BLaER1 treated with 17β-estradiol and CSF1 and Interleukin-3, amounts not matched to agents 10 nM and 100 nM (cell line): ENCODE measurements around the gene ANGPTL8.

ENCODE experiments used
- H3K27ac ChIP-seq, 11 experiments: shearing (Covaris generic); formaldehyde crosslinking; 2 replicates each; pipeline ENCODE4 v1.8.1; 2022
- H3K27me3 ChIP-seq, 11 experiments: shearing (Covaris generic); formaldehyde crosslinking; 2 replicates each; pipeline ENCODE4 v1.8.1; 2022
- H3K36me3 ChIP-seq, 11 experiments: shearing (Covaris generic); formaldehyde crosslinking; 2 replicates each; pipeline ENCODE4 v1.8.1; 2022
- H3K4me1 ChIP-seq, 10 experiments: shearing (Covaris generic); formaldehyde crosslinking; 2 replicates each; pipeline ENCODE4 v1.8.1; 2022
- H3K4me2 ChIP-seq, 11 experiments: shearing (Covaris generic); formaldehyde crosslinking; 2 replicates each; pipeline ENCODE4 v1.8.1; 2022
- H3K4me3 ChIP-seq, 10 experiments: shearing (Covaris generic); formaldehyde crosslinking; 2 replicates each; pipeline ENCODE4 v1.8.1; 2022
- H3K9ac ChIP-seq, 11 experiments: shearing (Covaris generic); formaldehyde crosslinking; 2 replicates each; pipeline ENCODE4 v1.8.1; 2022
- H3K9me3 ChIP-seq, 11 experiments: shearing (Covaris generic); formaldehyde crosslinking; replicated peaks in 1 of 11; 2 replicates each; pipeline ENCODE4 v1.8.1; 2022
- H4K20me1 ChIP-seq, 11 experiments: shearing (Covaris generic); formaldehyde crosslinking; 2 replicates each; pipeline ENCODE4 v1.8.1; 2022
- Cebpa-rat ChIP-seq, 11 experiments: shearing (Covaris generic); IDR thresholded peaks; 2 replicates each; pipeline ENCODE4 v1.8.1; 2022

The ANGPTL8 gene

DNA sequence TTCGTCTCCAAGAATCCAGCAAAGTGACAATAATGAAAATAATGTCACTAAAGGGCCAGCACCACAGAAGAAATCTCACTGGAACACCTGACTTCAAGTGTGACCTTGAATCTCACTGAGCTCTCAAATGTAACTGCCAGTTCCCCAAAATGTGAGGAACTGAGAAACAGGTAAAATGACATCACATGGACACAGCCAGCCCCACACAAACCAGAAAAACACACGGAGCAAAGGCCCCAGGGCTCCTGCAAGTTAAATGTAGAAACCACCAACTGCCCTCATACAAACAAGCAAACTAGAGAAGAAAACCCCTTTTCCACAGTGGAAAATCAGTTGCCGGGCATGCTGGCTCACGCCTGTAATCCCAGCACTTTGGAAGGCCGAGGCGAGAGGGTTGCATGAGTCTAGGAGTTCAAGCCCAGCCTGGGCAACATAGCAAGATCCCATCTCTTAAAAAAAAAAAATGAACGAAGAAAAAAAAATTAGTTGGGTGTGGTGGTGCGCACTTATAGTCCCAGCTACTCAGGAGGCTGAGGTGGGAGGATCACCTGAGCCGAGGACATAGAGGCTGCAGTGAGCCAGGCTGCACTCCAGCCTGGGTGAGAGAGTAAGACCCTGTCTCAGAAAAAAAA is 33.4 kb upstream of the ANGPTL8 start:
- Histone ChIP-seq H3K27me3 (peaks cover 0 to 14% (median 0%) of the 10 kb centered on the region in 11 experiments; a peak in 5 of 22 replicates), H3K27ac (peak overlapping the region in 4 of 11 experiments; percentile 30 to 52 (median 46); a peak in 3 of 22 replicates), H3K4me2 (peak overlapping the region in 8 of 11 experiments; percentile 73 to 91 (median 80); a peak in 13 of 22 replicates), H3K36me3 (no peaks in the 10 kb centered on the region), H4K20me1 (peaks cover 0 to 29% (median 0%) of the 10 kb centered on the region in 11 experiments; a peak in 6 of 22 replicates), H3K4me3 (no peak overlapping the region), H3K9ac (no peak overlapping the region), H3K4me1 (peaks cover 27 to 50% (median 39%) of the 10 kb centered on the region in 10 experiments), H3K9me3 (no peaks in the 10 kb centered on the region)
- TF ChIP-seq Cebpa-rat (IDR thresholded peaks at IDR 0.05) = no peak

DNA sequence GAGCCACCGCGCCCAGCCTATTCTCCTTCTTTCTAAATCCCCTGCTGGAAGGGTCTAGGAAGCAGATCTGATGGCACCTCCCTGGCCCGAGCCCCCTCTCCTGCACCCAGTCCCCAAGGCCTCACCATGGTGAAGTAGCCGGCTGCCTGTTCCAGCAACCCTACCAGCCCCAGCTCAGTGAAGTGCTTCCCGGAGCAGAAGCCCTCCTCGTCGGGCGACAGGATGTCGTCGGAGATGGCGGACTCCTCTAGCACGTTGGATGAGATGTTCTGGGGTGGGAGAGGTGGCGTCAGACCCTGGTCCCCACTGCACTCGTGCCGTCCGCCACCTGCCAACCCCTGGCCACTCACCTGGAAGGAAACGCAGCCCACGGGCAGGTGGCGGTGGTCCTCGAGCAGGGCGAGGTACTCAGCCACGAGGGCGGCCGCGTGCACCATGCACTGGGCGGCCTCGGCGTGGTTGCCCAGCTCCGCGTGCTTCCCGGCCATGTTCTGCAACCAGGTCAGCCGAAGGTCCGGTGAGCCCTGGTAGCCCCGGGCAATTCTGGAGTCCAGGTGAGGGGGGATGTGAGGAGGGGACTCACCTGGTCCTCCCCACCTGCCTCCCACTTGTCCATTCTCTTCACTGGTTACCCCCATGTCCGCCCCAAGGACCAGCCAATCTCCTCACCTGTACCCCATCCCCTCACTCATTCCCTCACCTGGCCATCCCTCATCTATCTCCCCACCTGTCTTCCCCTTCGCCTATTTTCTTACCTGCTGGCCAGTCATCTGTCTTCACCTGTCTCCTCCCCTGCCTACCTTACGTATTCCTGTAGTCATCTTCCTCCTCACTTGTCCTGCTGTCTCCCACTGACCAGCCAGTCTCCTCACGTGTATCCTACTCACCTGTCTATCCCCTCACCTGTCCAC is 30.6 kb upstream of the ANGPTL8 start:
- H3K36me3 ChIP-seq = no peaks in the 10 kb centered on the region
- no peak overlapping the region for H3K4me3 ChIP-seq
- peaks cover 11 to 31% (median 25%) of the 10 kb centered on the region in 10 experiments for H3K4me1 ChIP-seq
- no peaks in the 10 kb centered on the region for H3K9me3 ChIP-seq
- H3K4me2 ChIP-seq = no peak overlapping the region
- H3K9ac ChIP-seq = no peak overlapping the region
- peaks cover 0 to 37% (median 4%) of the 10 kb centered on the region in 11 experiments; a peak in 6 of 22 replicates for H4K20me1 ChIP-seq
- no peak overlapping the region for H3K27ac ChIP-seq
- no peak for TF ChIP-seq Cebpa-rat (IDR thresholded peaks at IDR 0.05)
- H3K27me3 ChIP-seq = peaks cover 0 to 14% (median 0%) of the 10 kb centered on the region in 11 experiments; a peak in 5 of 22 replicates

DNA sequence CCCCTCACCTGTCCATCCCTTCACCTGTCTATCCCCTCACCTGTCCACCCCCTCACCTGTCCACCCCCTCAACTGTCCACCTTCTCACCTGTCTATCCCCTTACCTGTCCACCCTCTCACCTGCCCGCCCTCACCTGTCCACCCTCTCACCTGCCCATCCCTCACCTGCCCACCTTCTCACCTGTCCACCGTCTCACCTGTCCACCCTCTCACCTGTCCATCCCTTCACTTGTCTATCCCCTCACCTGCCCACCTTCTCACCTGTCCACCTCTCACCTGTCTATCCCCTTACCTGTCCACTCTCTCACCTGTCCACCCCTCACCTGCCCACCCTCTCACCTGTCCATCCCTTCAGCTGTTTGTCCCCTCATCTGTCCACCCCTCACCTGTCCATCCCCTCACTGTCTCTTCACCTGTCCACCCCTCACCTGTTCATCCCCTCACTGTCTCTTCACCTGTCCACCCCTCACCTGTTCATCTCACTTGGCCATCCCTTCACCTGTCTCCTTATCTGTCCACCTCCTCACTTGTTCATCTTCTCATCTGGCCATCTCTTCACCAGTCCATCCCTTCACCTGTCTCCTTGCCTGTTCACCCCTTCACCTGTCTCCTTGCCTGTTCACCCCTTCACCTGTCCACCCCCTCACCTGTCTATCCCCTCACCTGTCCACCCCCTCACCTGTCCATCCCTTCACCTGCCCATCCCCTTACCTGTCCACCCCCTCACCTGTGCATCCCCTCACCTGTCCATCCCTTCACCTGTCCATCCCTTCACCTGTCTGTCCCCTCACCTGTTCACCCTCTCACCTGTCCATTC is 29.4 kb upstream of the ANGPTL8 start:
- no peak overlapping the region for H3K9ac ChIP-seq
- peaks cover 0 to 19% (median 12%) of the 10 kb centered on the region in 10 experiments; a peak in 18 of 20 replicates for H3K4me1 ChIP-seq
- no peak for TF ChIP-seq Cebpa-rat (IDR thresholded peaks at IDR 0.05)
- no peaks in the 10 kb centered on the region for H3K9me3 ChIP-seq
- H4K20me1 ChIP-seq = peaks cover 0 to 29% (median 4%) of the 10 kb centered on the region in 11 experiments; a peak in 6 of 22 replicates
- H3K36me3 ChIP-seq = no peaks in the 10 kb centered on the region
- H3K27ac ChIP-seq = no peak overlapping the region
- H3K27me3 ChIP-seq = peaks cover 0 to 14% (median 0%) of the 10 kb centered on the region in 11 experiments; a peak in 5 of 22 replicates
- H3K4me3 ChIP-seq = no peak overlapping the region
- H3K4me2 ChIP-seq = no peak overlapping the region

DNA sequence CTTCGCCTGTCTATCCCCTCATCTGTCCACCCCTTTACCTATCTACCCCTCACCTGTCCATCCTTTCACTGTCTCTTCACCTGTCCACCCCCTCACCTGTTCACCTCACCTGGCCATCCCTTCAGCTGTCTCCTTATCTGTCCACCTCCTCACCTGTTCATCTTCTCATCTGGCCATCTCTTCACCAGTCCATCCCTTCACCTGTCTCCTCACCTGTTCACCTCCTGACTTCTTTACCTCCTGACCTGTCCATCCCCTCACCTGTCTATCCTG is 28.8 kb upstream of the ANGPTL8 start:
- no peak overlapping the region for H3K27ac ChIP-seq
- H3K4me3 ChIP-seq = no peak overlapping the region
- H3K9ac ChIP-seq = no peak overlapping the region
- H3K4me2 ChIP-seq = no peak overlapping the region
- no peaks in the 10 kb centered on the region for H3K9me3 ChIP-seq
- TF ChIP-seq Cebpa-rat (IDR thresholded peaks at IDR 0.05) = no peak
- no peaks in the 10 kb centered on the region for H3K36me3 ChIP-seq
- peaks cover 0 to 13% (median 7%) of the 10 kb centered on the region in 10 experiments; a peak in 14 of 20 replicates for H3K4me1 ChIP-seq
- H4K20me1 ChIP-seq = peaks cover 0 to 29% (median 4%) of the 10 kb centered on the region in 11 experiments; a peak in 6 of 22 replicates
- H3K27me3 ChIP-seq = peaks cover 0 to 14% (median 0%) of the 10 kb centered on the region in 11 experiments; a peak in 5 of 22 replicates

DNA sequence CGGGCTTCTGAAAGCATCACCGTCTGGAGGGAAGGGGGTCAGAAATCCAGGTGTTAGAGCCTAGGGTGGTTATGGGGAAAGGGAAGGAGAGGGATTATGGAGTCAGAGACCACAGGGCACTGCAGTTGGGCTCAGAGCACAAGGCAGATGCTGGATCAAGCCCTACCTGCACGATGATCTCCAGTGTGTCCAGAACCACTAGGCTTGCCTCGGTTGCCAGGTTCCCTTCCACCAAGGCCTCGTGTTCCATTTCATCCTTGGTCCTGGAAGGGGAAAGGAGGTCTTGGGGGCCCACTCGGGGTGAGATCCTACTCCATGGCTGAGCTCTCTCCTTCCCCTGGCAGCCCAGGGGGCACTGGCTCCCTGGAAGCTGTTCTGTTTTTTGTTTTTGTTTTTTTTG is 25.0 kb upstream of the ANGPTL8 start:
- H3K4me2 ChIP-seq = no peak overlapping the region
- H3K4me1 ChIP-seq = no peaks in the 10 kb centered on the region
- H4K20me1 ChIP-seq = peaks cover 0 to 13% (median 0%) of the 10 kb centered on the region in 11 experiments; a peak in 3 of 22 replicates
- no peaks in the 10 kb centered on the region for H3K27me3 ChIP-seq
- H3K9ac ChIP-seq = no peak overlapping the region
- H3K27ac ChIP-seq = no peak overlapping the region
- no peak for TF ChIP-seq Cebpa-rat (IDR thresholded peaks at IDR 0.05)
- H3K4me3 ChIP-seq = no peak overlapping the region
- H3K9me3 ChIP-seq = 0 out of 22 replicates have a peak, but pooled peaks cover 0 to 3% (median 0%) of the 10 kb centered on the region in 11 experiments
- H3K36me3 ChIP-seq = no peaks in the 10 kb centered on the region

DNA sequence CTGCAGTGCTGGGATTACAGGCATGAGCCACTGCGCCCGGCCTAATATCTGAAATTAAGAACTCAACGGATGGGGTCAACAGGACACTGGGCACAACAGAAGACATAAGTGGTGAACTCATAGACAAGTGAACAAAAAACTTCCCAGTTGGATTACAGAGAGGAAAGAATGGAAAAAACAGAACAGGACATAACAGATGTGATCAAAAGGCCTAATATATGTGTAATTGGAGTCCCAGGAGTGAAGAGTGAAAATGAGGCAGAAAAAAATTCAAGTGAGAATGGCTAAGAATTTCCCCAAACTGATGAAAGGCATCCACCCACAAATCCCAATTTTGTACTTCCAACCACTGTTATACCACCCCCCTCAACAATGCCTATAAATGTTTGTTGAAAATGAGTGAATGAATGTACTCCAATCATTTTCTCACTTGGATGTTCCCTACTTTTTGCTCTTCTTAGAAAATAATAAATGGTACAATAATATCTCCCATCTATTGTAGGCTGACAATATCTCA is 18.3 kb upstream of the ANGPTL8 start:
- TF ChIP-seq Cebpa-rat (IDR thresholded peaks at IDR 0.05) = no peak
- H3K4me3 ChIP-seq = no peak overlapping the region
- no peaks in the 10 kb centered on the region for H3K4me1 ChIP-seq
- H3K27me3 ChIP-seq = no peaks in the 10 kb centered on the region
- H3K9ac ChIP-seq = no peak overlapping the region
- no peaks in the 10 kb centered on the region for H4K20me1 ChIP-seq
- H3K4me2 ChIP-seq = no peak overlapping the region
- peaks cover 0 to 8% (median 0%) of the 10 kb centered on the region in 11 experiments; a peak in 1 of 22 replicates for H3K36me3 ChIP-seq
- H3K9me3 ChIP-seq = peaks cover 5 to 24% (median 16%) of the 10 kb centered on the region in 11 experiments
- no peak overlapping the region for H3K27ac ChIP-seq

DNA sequence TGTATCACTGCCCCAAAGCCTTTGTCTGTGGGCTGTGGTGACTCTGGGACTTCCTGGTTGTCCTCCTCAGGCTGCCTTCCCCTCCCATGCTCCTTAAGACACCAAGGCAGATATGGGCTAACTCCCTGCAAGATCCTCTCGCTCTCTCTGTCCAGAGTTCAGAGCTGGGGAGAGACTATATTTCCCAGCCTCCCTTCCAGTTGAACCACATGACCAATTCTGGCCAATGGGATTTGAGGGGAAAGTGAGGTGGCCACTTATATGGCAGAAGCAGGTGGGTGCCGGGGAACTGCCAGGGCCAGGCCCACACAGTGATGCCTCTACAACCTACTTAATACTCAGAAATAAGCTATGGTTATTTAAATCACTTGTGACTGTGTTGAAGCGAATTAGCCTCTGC is 16.2 kb upstream of the ANGPTL8 start:
- peaks cover 5 to 22% (median 16%) of the 10 kb centered on the region in 11 experiments for H3K9me3 ChIP-seq
- H3K27ac ChIP-seq = no peak overlapping the region
- H3K4me1 ChIP-seq = 0 out of 20 replicates have a peak, but pooled peaks cover 0 to 5% (median 0%) of the 10 kb centered on the region in 10 experiments
- no peak overlapping the region for H3K4me3 ChIP-seq
- TF ChIP-seq Cebpa-rat (IDR thresholded peaks at IDR 0.05) = no peak
- peaks cover 0 to 8% (median 0%) of the 10 kb centered on the region in 11 experiments; a peak in 1 of 22 replicates for H3K36me3 ChIP-seq
- no peaks in the 10 kb centered on the region for H3K27me3 ChIP-seq
- no peak overlapping the region for H3K4me2 ChIP-seq
- H4K20me1 ChIP-seq = no peaks in the 10 kb centered on the region
- no peak overlapping the region for H3K9ac ChIP-seq

DNA sequence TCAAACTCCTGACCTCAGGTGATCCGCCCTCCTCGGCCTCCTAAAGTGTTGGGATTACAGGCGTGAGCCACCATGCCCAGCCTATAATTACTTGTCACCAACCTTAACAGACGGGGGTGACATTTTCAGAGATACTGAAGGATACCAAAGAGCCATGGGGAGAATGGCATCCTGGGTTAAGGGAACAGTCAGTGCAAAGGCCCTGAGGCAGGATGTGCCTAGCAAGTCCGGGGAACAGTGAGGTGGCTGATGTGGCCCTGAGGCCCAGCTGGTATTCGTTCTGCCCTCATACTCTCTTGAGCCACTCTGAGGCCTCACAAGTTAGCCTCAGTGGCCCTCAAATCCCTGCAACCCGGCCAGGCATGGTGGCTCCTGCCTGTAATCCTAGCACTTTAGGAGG is 15.0 kb upstream of the ANGPTL8 start:
- 0 out of 20 replicates have a peak, but pooled peaks cover 0 to 5% (median 0%) of the 10 kb centered on the region in 10 experiments for H3K4me1 ChIP-seq
- H4K20me1 ChIP-seq = no peaks in the 10 kb centered on the region; a peak in 1 of 22 replicates
- H3K4me3 ChIP-seq = no peak overlapping the region
- H3K36me3 ChIP-seq = peaks cover 0 to 8% (median 0%) of the 10 kb centered on the region in 11 experiments; a peak in 1 of 22 replicates
- H3K27ac ChIP-seq = no peak overlapping the region
- H3K9ac ChIP-seq = no peak overlapping the region
- H3K4me2 ChIP-seq = no peak overlapping the region
- peaks cover 5 to 22% (median 16%) of the 10 kb centered on the region in 11 experiments for H3K9me3 ChIP-seq
- no peak for TF ChIP-seq Cebpa-rat (IDR thresholded peaks at IDR 0.05)
- no peaks in the 10 kb centered on the region for H3K27me3 ChIP-seq
